B cell (primary cell): ENCODE measurements around the gene IL18R1. TPM values are rescaled to one million over a fixed set of nuclear protein-coding genes. Genes with fewer than 3 reads are reported as not detected.

Experiments
- ATAC-seq: fragments of 200-7000 bp; cut with Tn5 transposase; one replicate; pipeline ENCODE4 v1.10.0; 2021; ENCODE audit warnings: low read depth, mild to moderate bottlenecking, moderate number of reproducible peaks, moderate library complexity
- CTCF ChIA-PET: fragments of 350-600 bp; sonication (Branson Sonifier 250); formaldehyde crosslinking; loops from one replicate; lab custom pipeline; 2021; ENCODE audit warnings: antibody characterized with exemption, inconsistent platforms; lab: Charles Lee
- POLR2A ChIA-PET: fragments of 350-600 bp; sonication (Branson Sonifier 250); formaldehyde crosslinking; loops from one replicate; lab custom pipeline; 2021; ENCODE audit warnings: antibody characterized with exemption; lab: Charles Lee
- DNase-seq: peaks from one replicate; pipeline ENCODE4 v3.0.0; 2013
- H2AFZ ChIP-seq: 2 replicates; pipeline ENCODE4 v1.6.1; 2012; ENCODE audit warnings: mild to moderate bottlenecking, low read depth, low read length; ENCODE audit not compliant: insufficient read depth, poor library complexity, severe bottlenecking
- H3K27ac ChIP-seq, 2 donors: 1 replicate in 1 of 2; 2 replicates in 1 of 2; pipeline ENCODE4 v1.5.1; 2012 to 2013; ENCODE audit warnings: low read length in 2 of 2, mild to moderate bottlenecking in 2 of 2, moderate library complexity in 1 of 2
- H3K27me3 ChIP-seq, 4 experiments: fragments of 200-600 bp in 1 of 4; sonication (generic) in 1 of 4; replicated peaks in 1 of 4; 1 replicate in 2 of 4; 2 replicates in 2 of 4; pipeline versions ENCODE4 v1.6.1 to v1.7.0; 2013 to 2016; ENCODE audit warnings: low read length in 3 of 4, mild to moderate bottlenecking in 2 of 4, mixed read lengths in 1 of 4, moderate library complexity in 1 of 4; ENCODE audit not compliant: insufficient read depth in 4 of 4, control insufficient read depth in 3 of 4; ENCODE audit errors: control extremely low read depth in 1 of 4
- H3K36me3 ChIP-seq, 2 experiments: replicated peaks in 1 of 2; 1 replicate in 1 of 2; 2 replicates in 1 of 2; pipeline versions ENCODE4 v1.6.1 to v1.7.1; 2013; ENCODE audit warnings: low read length in 1 of 2; ENCODE audit not compliant: insufficient read depth in 2 of 2, control insufficient read depth in 1 of 2; ENCODE audit errors: control extremely low read depth in 1 of 2, extremely low read depth in 1 of 2
- H3K4me1 ChIP-seq, 2 donors: fragments of 200-600 bp in 1 of 2; sonication (generic) in 1 of 2; 1 replicate in 1 of 2; 2 replicates in 1 of 2; pipeline versions ENCODE4 v1.5.1 to v1.6.1; 2013 to 2017; ENCODE audit warnings: low read length in 2 of 2; ENCODE audit not compliant: control insufficient read depth in 2 of 2, insufficient read depth in 2 of 2
- H3K4me2 ChIP-seq: replicated peaks from 2 replicates; pipeline ENCODE3; 2012; ENCODE audit warnings: mild to moderate bottlenecking, low read depth, low read length; ENCODE audit not compliant: poor library complexity, severe bottlenecking
- H3K4me3 ChIP-seq, 5 experiments: fragments of 200-600 bp in 1 of 5; sonication (generic) in 1 of 5; 1 replicate in 3 of 5; 2 replicates in 2 of 5; pipeline versions ENCODE4 v1.5.1 to v1.7.0; 2011 to 2016; ENCODE audit warnings: low read length in 4 of 5, mild to moderate bottlenecking in 4 of 5, low read depth in 2 of 5, control low read depth in 1 of 5, moderate library complexity in 1 of 5; ENCODE audit not compliant: insufficient read depth in 1 of 5; ENCODE audit errors: control extremely low read depth in 1 of 5, extremely low read depth in 1 of 5
- H3K79me2 ChIP-seq: fragments of 200-600 bp; sonication (generic); one replicate; pipeline ENCODE4 v1.6.0; 2016; ENCODE audit warnings: low read length; ENCODE audit not compliant: control insufficient read depth, insufficient read depth
- H3K9ac ChIP-seq: fragments of 200-600 bp; sonication (generic); 2 replicates; pipeline ENCODE4 v1.6.1; 2017; ENCODE audit warnings: mild to moderate bottlenecking, low read length, moderate library complexity
- H3K9me3 ChIP-seq, 3 donors: one replicate each; pipeline versions ENCODE4 v1.6.1 to v1.7.1; 2013; ENCODE audit warnings: low read length in 2 of 3; ENCODE audit not compliant: control insufficient read depth in 2 of 3, insufficient read depth in 1 of 3; ENCODE audit errors: control extremely low read depth in 1 of 3
- H4K20me1 ChIP-seq: 2 replicates; pipeline ENCODE4 v1.6.0; 2012; ENCODE audit warnings: mild to moderate bottlenecking, low read length; ENCODE audit not compliant: insufficient read depth, control insufficient read depth, poor library complexity, severe bottlenecking
- H3K27ac Mint-ChIP-seq: one replicate; pipeline ENCODE4 v1.8.0; 2021; ENCODE audit warnings: mixed read lengths
- H3K27me3 Mint-ChIP-seq: one replicate; pipeline ENCODE4 v1.8.0; 2021; ENCODE audit warnings: mixed read lengths
- H3K4me1 Mint-ChIP-seq: one replicate; pipeline ENCODE4 v1.8.0; 2021; ENCODE audit warnings: mixed read lengths
- H3K4me3 Mint-ChIP-seq: one replicate; pipeline ENCODE4 v1.8.0; 2021; ENCODE audit warnings: mixed read lengths
- H3K9me3 Mint-ChIP-seq: one replicate; pipeline ENCODE4 v1.8.0; 2022; ENCODE audit warnings: mixed read lengths; ENCODE audit not compliant: insufficient read depth
- CTCF ChIP-seq: fragments of 200-600 bp; IDR thresholded peaks from one replicate; pipeline ENCODE4 v1.8.0; 2022; ENCODE audit warnings: antibody characterized with exemption, mild to moderate bottlenecking
- EZH2 ChIP-seq: IDR thresholded peaks from 2 replicates; pipeline ENCODE4 v1.6.1; 2012; ENCODE audit warnings: borderline replicate concordance, low read depth, mild to moderate bottlenecking, moderate library complexity, low read length; ENCODE audit not compliant: insufficient read depth, poor library complexity, severe bottlenecking
- WGBS: methylation state at CpG from one replicate; pipeline ENCODE4 v1.1.5; 2013; ENCODE audit warnings: missing lambda C conversion rate; ENCODE audit not compliant: insufficient coverage; 5-methylcytosine and 5-hydroxymethylcytosine counted together
- intact Hi-C: fragments of 100-400 bp; cut with micrococcal nuclease; formaldehyde crosslinking; loops from one replicate; pipeline ENCODE4 v1.10.0; 2022
- polyA plus RNA-seq: library from polyadenylated mRNA; depleted of rRNA; stranded (reverse); fragments of >200 nt; gene quantifications from 2 replicates; pipeline ENCODE4 v1.2.3, GENCODE V29; 2012
- total RNA-seq, 2 donors: library from RNA; stranded (reverse); fragments of 120-200 nt in 1 of 2; gene quantifications; 1 replicate in 1 of 2; 2 replicates in 1 of 2; pipeline versions ENCODE4 v1.2.3 to v1.2.4, GENCODE V29; 2013 to 2022

IL18R1 gene
- total and polyA plus RNA-seq, 2 donors (not counting 1 experiment from before 2014, with no cell fraction given): 1.1 TPM

DNA sequence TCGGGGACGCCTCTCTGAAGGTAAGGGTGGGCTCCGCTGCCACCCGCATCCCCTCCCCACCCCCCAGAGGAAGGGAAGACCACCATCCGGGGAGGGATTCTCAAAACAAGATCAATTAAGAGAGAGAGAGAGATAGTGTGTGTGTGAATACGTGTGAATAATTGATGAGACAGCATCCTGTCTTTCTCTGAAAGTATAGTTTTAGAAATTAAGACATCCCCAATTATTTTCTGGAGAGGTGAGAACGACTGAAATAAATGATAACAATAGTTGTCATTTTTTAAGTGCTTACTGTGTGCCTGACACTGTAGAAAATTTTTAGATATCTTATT, 751 bp downstream of the IL18R1 start:
- Mint-ChIP-seq H3K27ac (peak overlapping the region; percentile 82), H3K27me3 (no peaks in the 10 kb centered on the region), H3K4me3 (peak overlapping the region; percentile 82), H3K9me3 (no peaks in the 10 kb centered on the region), H3K4me1 (peaks cover 23% of the 10 kb centered on the region)
- DNase-seq (no peak), ATAC-seq (no peak)
- intact Hi-C loops: loop anchor here (5.0 kb wide), 3 partner anchors 66 to 104 kb away; partner anchors contain the start of gene IL18RAP
- H3K9me3 ChIP-seq: no peaks in the 10 kb centered on the region
- no peak for TF ChIP-seq CTCF
- TF ChIP-seq EZH2: no peak
- no peaks in the 10 kb centered on the region for H4K20me1 ChIP-seq
- H3K4me1 ChIP-seq: peaks cover 9 to 23% of the 10 kb centered on the region in 2 donors
- H2AFZ ChIP-seq: peak overlapping the region; percentile 91
- H3K36me3 ChIP-seq: no peaks in the 10 kb centered on the region
- POLR2A ChIA-PET: no interaction called here
- CTCF ChIA-PET: interaction anchor here (0.7 to 2.6 kb wide), 5 partner anchors 64 to 689 kb away, joined by 3 to 9 read pairs (median 4); no protein-coding TSS in a partner anchor
- no peaks in the 10 kb centered on the region for H3K79me2 ChIP-seq
- peak overlapping the region; percentile 64 to 80 for H3K27ac ChIP-seq
- peak overlapping the region; percentile 94 for H3K4me2 ChIP-seq
- H3K4me3 ChIP-seq: peak overlapping the region; percentile 56 to 91 (median 77)
- H3K27me3 ChIP-seq: no peaks in the 10 kb centered on the region
- WGBS: no CpG with 5 or more reads among the region's 7 CpGs
- H3K9ac ChIP-seq: peak overlapping the region; percentile 86

DNA sequence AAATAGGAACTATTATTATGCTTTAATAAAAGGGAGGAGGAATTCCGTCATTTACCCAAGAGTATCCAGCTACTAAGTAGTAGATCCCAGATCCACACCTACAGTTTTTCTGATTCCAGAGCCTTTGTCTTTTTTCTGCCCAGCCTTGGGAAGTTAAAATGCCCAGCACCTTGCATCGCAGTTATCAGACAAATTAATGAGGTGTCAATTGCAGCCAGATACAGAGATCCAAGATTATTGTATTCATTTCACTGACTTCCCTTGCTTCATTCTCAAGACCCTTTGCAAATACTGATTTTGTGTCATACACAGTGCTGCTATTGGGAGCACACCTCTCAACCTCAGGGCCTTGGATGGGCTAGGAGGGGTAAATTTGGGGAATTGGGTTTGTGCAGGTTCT, 1.1 kb downstream of the IL18R1 start:
- Mint-ChIP-seq H3K27me3 (no peaks in the 10 kb centered on the region), H3K4me3 (peak overlapping the region; percentile 82), H3K4me1 (peaks cover 23% of the 10 kb centered on the region), H3K9me3 (no peaks in the 10 kb centered on the region), H3K27ac (no peak overlapping the region)
- intact Hi-C loops: loop anchor here (5.0 kb wide), 3 partner anchors 66 to 104 kb away; partner anchors contain the start of gene IL18RAP
- CTCF ChIA-PET: interaction anchor here (0.7 to 2.6 kb wide), 5 partner anchors 64 to 689 kb away, joined by 3 to 9 read pairs (median 4); no protein-coding TSS in a partner anchor
- H3K4me3 ChIP-seq: peak overlapping the region in 2 of 5 experiments; percentile 56 to 91
- H3K79me2 ChIP-seq: no peaks in the 10 kb centered on the region
- ATAC-seq (no peak), DNase-seq (peak; percentile 6)
- no peaks in the 10 kb centered on the region for H4K20me1 ChIP-seq
- H3K9me3 ChIP-seq: no peaks in the 10 kb centered on the region
- peaks cover 9 to 23% of the 10 kb centered on the region in 2 donors for H3K4me1 ChIP-seq
- no peaks in the 10 kb centered on the region for H3K27me3 ChIP-seq
- TF ChIP-seq CTCF (no peak), EZH2 (no peak)
- POLR2A ChIA-PET: no interaction called here
- no CpG with 5 or more reads among the region's 2 CpGs for WGBS
- no peak overlapping the region for H3K27ac ChIP-seq
- H3K36me3 ChIP-seq: no peaks in the 10 kb centered on the region
- H2AFZ ChIP-seq: no peak overlapping the region
- no peak overlapping the region for H3K9ac ChIP-seq
- H3K4me2 ChIP-seq: peak overlapping the region; percentile 94
